K562 (cell line): ENCODE results near the gene HDAC3. TPM values are rescaled to one million over a fixed set of nuclear protein-coding genes. Genes with fewer than 3 reads are reported as not detected.

Source experiments
- ATAC-seq: fragments of 200-7000 bp; cut with Tn5 transposase; 3 replicates; pipeline ENCODE4 v1.9.1; 2020; ENCODE audit warnings: moderate library complexity
- BruUV-seq: library from RNA; stranded (reverse); fragments of 400-500 nt; replicated peaks from 2 replicates; lab custom pipeline; 2021; lab: Mats Ljungman, UMichigan
- CTCF ChIA-PET: fragments of 300-600 bp; formaldehyde crosslinking; extraction: SDS; loops from one replicate; lab custom pipeline; 2021; ENCODE audit warnings: low intra/inter-chr PET ratio; lab: Yijun Ruan, JAX
- POLR2A ChIA-PET: fragments of 300-600, 350-650 bp; sonication (Branson Sonifier 250); formaldehyde crosslinking; extraction: SDS; loops from one replicate; lab custom pipeline; 2021; ENCODE audit warnings: antibody characterized with exemption, inconsistent platforms; lab: Yijun Ruan, JAX
- DNase-seq, 4 experiments: peaks; one replicate each; pipeline versions ENCODE4 v3.0.0 to v3.0.0-alpha.2; 2011 to 2018; ENCODE audit warnings: low spot score in 3 of 4, mixed read lengths in 3 of 4; ENCODE audit errors: extremely low read depth in 1 of 4
- FAIRE-seq: peaks from 2 replicates; lab custom pipeline; 2011; peaks lifted over from hg19 to GRCh38; lab: Jason Lieb, UNC
- H2AFZ ChIP-seq: 2 replicates; pipeline ENCODE4 v1.6.0; 2011; ENCODE audit warnings: low read depth, low read length, control low read depth, inconsistent platforms
- H3K27ac ChIP-seq: fragments of 200-600 bp; 3 replicates; pipeline ENCODE4 v1.8.0; 2011; ENCODE audit warnings: low read depth, mild to moderate bottlenecking, control low read depth, inconsistent platforms, low read length, moderate library complexity, mixed read lengths; ENCODE audit errors: extremely low read depth
- H3K27me3 ChIP-seq, 2 experiments: fragments of 300-600 bp in 1 of 2; 2 replicates in 1 of 2; 3 replicates in 1 of 2; pipeline versions ENCODE4 v1.6.0 to v1.8.0; 2011; ENCODE audit warnings: inconsistent platforms in 2 of 2, low read length in 2 of 2, mild to moderate bottlenecking in 1 of 2, mixed read lengths in 1 of 2, moderate library complexity in 1 of 2; ENCODE audit not compliant: control insufficient read depth in 2 of 2, insufficient read depth in 2 of 2
- H3K36me3 ChIP-seq: fragments of 300-600 bp; 3 replicates; pipeline ENCODE4 v1.8.0; 2011; ENCODE audit warnings: mild to moderate bottlenecking, low read length, inconsistent platforms; ENCODE audit not compliant: control insufficient read depth, insufficient read depth
- H3K4me1 ChIP-seq, 2 experiments: fragments of 200-600 bp in 1 of 2; replicated peaks in 1 of 2; 2 replicates in 1 of 2; 3 replicates in 1 of 2; pipeline versions ENCODE4 v1.5.1 to v1.8.0; 2011; ENCODE audit warnings: inconsistent platforms in 2 of 2, low read length in 2 of 2, mild to moderate bottlenecking in 1 of 2, mixed read lengths in 1 of 2, moderate library complexity in 1 of 2; ENCODE audit not compliant: control insufficient read depth in 2 of 2, insufficient read depth in 2 of 2
- H3K4me2 ChIP-seq: 2 replicates; pipeline ENCODE4 v1.6.1; 2011; ENCODE audit warnings: low read length, control low read depth, inconsistent platforms, mixed read lengths; ENCODE audit not compliant: insufficient read depth
- H3K4me3 ChIP-seq: fragments of 200-600 bp; sonication (generic), shearing (Covaris generic); 2 replicates; pipeline ENCODE4 v1.5.1; 2016; ENCODE audit warnings: control low read depth, inconsistent platforms
- H3K79me2 ChIP-seq: fragments of 200-600 bp; 3 replicates; pipeline ENCODE4 v1.8.0; 2011; ENCODE audit warnings: low read length, inconsistent platforms; ENCODE audit not compliant: control insufficient read depth, insufficient read depth
- H3K9ac ChIP-seq, 2 experiments: 2 replicates each; pipeline versions ENCODE4 v1.6.0 to v1.6.1; 2011; ENCODE audit warnings: low read depth in 2 of 2, low read length in 2 of 2, control low read depth in 1 of 2, inconsistent platforms in 1 of 2, mild to moderate bottlenecking in 1 of 2, mixed read lengths in 1 of 2; ENCODE audit not compliant: insufficient read depth in 1 of 2
- H3K9me1 ChIP-seq: one replicate; pipeline ENCODE4 v1.6.0; 2011; ENCODE audit warnings: inconsistent platforms, mild to moderate bottlenecking, low read length, moderate library complexity; ENCODE audit not compliant: control insufficient read depth, insufficient read depth
- H3K9me3 ChIP-seq: replicated peaks from 2 replicates; pipeline ENCODE4 v1.5.1; 2011; ENCODE audit warnings: low read depth, low read length, inconsistent platforms; ENCODE audit not compliant: control insufficient read depth, insufficient read depth
- H4K20me1 ChIP-seq: replicated peaks from 2 replicates; pipeline ENCODE4 v1.6.1; 2011; ENCODE audit warnings: low read length, inconsistent platforms, mixed read lengths; ENCODE audit not compliant: control insufficient read depth, insufficient read depth
- ATF4 ChIP-seq: fragments of 450-650 bp; formaldehyde crosslinking; IDR thresholded peaks from 2 replicates; pipeline ENCODE4 v1.4.0; 2022; ENCODE audit warnings: mild to moderate bottlenecking, moderate library complexity
- BCOR ChIP-seq: fragments of 450-650 bp; IDR thresholded peaks from 2 replicates; pipeline ENCODE4 v1.6.1; 2016
- KAT2B ChIP-seq: IDR thresholded peaks from one replicate; pipeline ENCODE4 v1.6.1; 2012; ENCODE audit warnings: low read depth, mild to moderate bottlenecking, control low read depth, inconsistent platforms, low read length, moderate library complexity
- WGBS: fragments of 100-300 bp; shearing (Covaris generic); methylation state at CpG from one replicate; pipeline ENCODE4 v1.1.6; 2016; ENCODE audit warnings: low coverage, mixed read lengths; ENCODE audit not compliant: insufficient coverage; ENCODE audit errors: missing lambda C conversion rate; 5-methylcytosine and 5-hydroxymethylcytosine counted together
- in situ Hi-C: fragments of 300-500 bp; cut with MboI; formaldehyde crosslinking; loops from 4 replicates; pipeline ENCODE4 v1.15.0; 2018; ENCODE audit warnings: inconsistent platforms, mixed read lengths
- intact Hi-C: fragments of 100-400 bp; cut with micrococcal nuclease; formaldehyde crosslinking; loops from 2 replicates; pipeline ENCODE4 v1.14.2; 2022
- polyA plus RNA-seq, 8 experiments: library from polyadenylated mRNA; depleted of rRNA in 4 of 8; stranded (reverse) in 5 of 8; unstranded in 3 of 8; fragments of >200 nt; fragmentation: Nextera tagmentation in 2 of 8; fragmentation: Illumina TruSeq in 1 of 8; extraction: Ambion mirVana in 2 of 8; extraction: Trizol in 1 of 8; gene quantifications; 2 replicates each; pipeline versions ENCODE4 v1.2.1 to v1.2.3, GENCODE V29; 2011 to 2014; ENCODE audit warnings: inconsistent platforms in 1 of 8, missing spikeins in 1 of 8
- total RNA-seq, 7 experiments: library from RNA; depleted of rRNA in 6 of 7; stranded (reverse); fragments of >200 nt in 6 of 7; fragmentation: Illumina TruSeq in 2 of 7; extraction: Trizol in 2 of 7; gene quantifications; 2 replicates each; pipeline versions ENCODE4 v1.2.1 to v1.2.3, GENCODE V29; 2011 to 2021; ENCODE audit warnings: low replicate concordance in 1 of 7
- TF ChIP-seq, protein P1 (sequence below), 2 experiments: fragments of 450-650 bp; conservative IDR thresholded peaks; 2 replicates each; pipeline ENCODE4 v1.6.1; 2017; ENCODE audit warnings: mild to moderate bottlenecking in 2 of 2, moderate library complexity in 2 of 2

The HDAC3 gene
- total and polyA plus RNA-seq, 9 of the 15 experiments (the other 6 are each of a cell fraction or from before 2014, with no cell fraction given), result 89.7 to 191 (median 119) TPM

GRCh38 chr5:141655020-141655419, 18.4 kb upstream of the HDAC3 start:
- ChIA-PET POLR2A (no interaction called here), CTCF (no interaction called here)
- H2AFZ ChIP-seq, result no peak overlapping the region
- H3K9me3 ChIP-seq, result no peaks in the 10 kb centered on the region
- in situ Hi-C loops, result no loop called here
- no peak for FAIRE-seq
- no peaks in the 10 kb centered on the region for H4K20me1 ChIP-seq
- H3K27me3 ChIP-seq, result no peaks in the 10 kb centered on the region
- BruUV-seq, result no TSS peak
- intact Hi-C loops, result no loop called here
- 50% methylated on average over 7 of the region's 7 CpGs for WGBS
- H3K27ac ChIP-seq, result no peak overlapping the region
- peaks cover 5% of the 10 kb centered on the region for H3K9me1 ChIP-seq
- H3K4me1 ChIP-seq, result peaks cover 17% of the 10 kb centered on the region in 2 experiments
- H3K79me2 ChIP-seq, result peaks cover 3% of the 10 kb centered on the region; the same call in 1 of the 3 replicates
- no peak overlapping the region for H3K9ac ChIP-seq
- peaks cover 11% of the 10 kb centered on the region; the same call in 2 of the 3 replicates for H3K36me3 ChIP-seq
- H3K4me2 ChIP-seq, result no peak overlapping the region
- no peak overlapping the region for H3K4me3 ChIP-seq
- no peak for DNase-seq
- ATAC-seq, result no peak
- no peak for TF ChIP-seq KAT2B

- peaks cover 5% of the 10 kb centered on the region for H3K9me1 ChIP-seq
- H4K20me1 ChIP-seq, result no peaks in the 10 kb centered on the region
- peaks cover 11% of the 10 kb centered on the region; the same call in 2 of the 3 replicates for H3K36me3 ChIP-seq
- no TSS peak for BruUV-seq
- no peak for FAIRE-seq
- H3K4me1 ChIP-seq, result peaks cover 17 to 22% of the 10 kb centered on the region in 2 experiments
- H3K9ac ChIP-seq, result peak overlapping the region in 1 of 2 experiments; percentile 17; a peak in 1 of 4 replicates
- peaks cover 3% of the 10 kb centered on the region; the same call in 1 of the 3 replicates for H3K79me2 ChIP-seq
- POLR2A ChIA-PET, result interaction anchor here (1.1 to 1.4 kb wide), 2 partner anchors 10 to 15 kb away, joined by 4 to 6 read pairs; no protein-coding TSS in a partner anchor
- no peak overlapping the region for H3K4me3 ChIP-seq
- intact Hi-C loops (no loop called here), in situ Hi-C loops (no loop called here)
- H3K4me2 ChIP-seq, result no peak overlapping the region
- CTCF ChIA-PET, result no interaction called here
- no peak for DNase-seq
- 71% methylated on average over 2 of the region's 2 CpGs for WGBS
- no peaks in the 10 kb centered on the region for H3K27me3 ChIP-seq
- H3K27ac ChIP-seq, result no peak overlapping the region
- no peak overlapping the region for H2AFZ ChIP-seq
- TF ChIP-seq, protein P1, sequence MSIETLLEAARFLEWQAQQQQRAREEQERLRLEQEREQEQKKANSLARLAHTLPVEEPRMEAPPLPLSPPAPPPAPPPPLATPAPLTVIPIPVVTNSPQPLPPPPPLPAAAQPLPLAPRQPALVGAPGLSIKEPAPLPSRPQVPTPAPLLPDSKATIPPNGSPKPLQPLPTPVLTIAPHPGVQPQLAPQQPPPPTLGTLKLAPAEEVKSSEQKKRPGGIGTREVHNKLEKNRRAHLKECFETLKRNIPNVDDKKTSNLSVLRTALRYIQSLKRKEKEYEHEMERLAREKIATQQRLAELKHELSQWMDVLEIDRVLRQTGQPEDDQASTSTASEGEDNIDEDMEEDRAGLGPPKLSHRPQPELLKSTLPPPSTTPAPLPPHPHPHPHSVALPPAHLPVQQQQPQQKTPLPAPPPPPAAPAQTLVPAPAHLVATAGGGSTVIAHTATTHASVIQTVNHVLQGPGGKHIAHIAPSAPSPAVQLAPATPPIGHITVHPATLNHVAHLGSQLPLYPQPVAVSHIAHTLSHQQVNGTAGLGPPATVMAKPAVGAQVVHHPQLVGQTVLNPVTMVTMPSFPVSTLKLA (conservative IDR thresholded peaks at IDR 0.05), result no peak
- TF ChIP-seq BCOR (no peak), ATF4 (CRISPR knock-in tag) (no peak)
- ATAC-seq, result no peak
- H3K9me3 ChIP-seq, result no peaks in the 10 kb centered on the region
Observed at GRCh38 chr5:141654298-141654697, 17.6 kb upstream of the HDAC3 start.
